Measurements from ENCODE around the gene KCND3. TPM values are rescaled to one million over a fixed set of nuclear protein-coding genes. Genes with fewer than 3 reads are reported as not detected.

Gene KCND3
- total RNA-seq, 2 experiments from 2014 or later = not detected

- POLR2A ChIA-PET = no interaction called here
- no peaks in the 10 kb centered on the region for H3K36me3 Mint-ChIP-seq (ENCODE audit: low read depth)
- H3K27me3 Mint-ChIP-seq = peaks cover 8% of the 10 kb centered on the region
Measured at GRCh38 chr1:111961773-111962565, 27.5 kb downstream of the KCND3 start.

GRCh38 chr1:111961016-111961415 is 28.5 kb downstream of the KCND3 start:
- no peak for DNase-seq
- CTCF ChIA-PET = no interaction called here
- no peaks in the 10 kb centered on the region for H3K9me3 Mint-ChIP-seq
- H3K27me3 Mint-ChIP-seq = peaks cover 8% of the 10 kb centered on the region
- no peaks in the 10 kb centered on the region for H3K36me3 Mint-ChIP-seq (ENCODE audit: low read depth)
- no peaks in the 10 kb centered on the region for H3K4me1 Mint-ChIP-seq
- H3K4me3 Mint-ChIP-seq = no peak overlapping the region
- no peak overlapping the region for H3K27ac Mint-ChIP-seq
- POLR2A ChIA-PET = no interaction called here

More at GRCh38 chr1:111961773-111962565, 27.5 kb downstream of the KCND3 start:
- Mint-ChIP-seq H3K27ac (no peak overlapping the region), H3K4me3 (no peak overlapping the region), H3K4me1 (no peaks in the 10 kb centered on the region), H3K9me3 (no peaks in the 10 kb centered on the region)
- DNase-seq = no peak
- CTCF ChIA-PET = no interaction called here

- ChIA-PET CTCF (no interaction called here), POLR2A (no interaction called here)
- Mint-ChIP-seq H3K4me3 (no peak overlapping the region), H3K27ac (no peak overlapping the region), H3K4me1 (no peaks in the 10 kb centered on the region), H3K36me3 (ENCODE audit: low read depth) (no peaks in the 10 kb centered on the region), H3K27me3 (peaks cover 4% of the 10 kb centered on the region), H3K9me3 (no peaks in the 10 kb centered on the region)
- DNase-seq = no peak
Measured at GRCh38 chr1:111959436-111959835, 30.0 kb downstream of the KCND3 start.

- Mint-ChIP-seq H3K27ac (no peak overlapping the region), H3K36me3 (ENCODE audit: low read depth) (no peaks in the 10 kb centered on the region), H3K4me3 (no peak overlapping the region), H3K4me1 (no peaks in the 10 kb centered on the region), H3K27me3 (peaks cover 4% of the 10 kb centered on the region), H3K9me3 (no peaks in the 10 kb centered on the region)
- ChIA-PET POLR2A (no interaction called here), CTCF (no interaction called here)
- no peak for DNase-seq
Measured at GRCh38 chr1:111958851-111959250, 30.6 kb downstream of the KCND3 start.

- Mint-ChIP-seq H3K4me3 (no peak overlapping the region), H3K27ac (no peak overlapping the region), H3K9me3 (no peaks in the 10 kb centered on the region), H3K4me1 (no peaks in the 10 kb centered on the region), H3K36me3 (ENCODE audit: low read depth) (no peaks in the 10 kb centered on the region), H3K27me3 (peaks cover 5% of the 10 kb centered on the region)
- ChIA-PET POLR2A (no interaction called here), CTCF (no interaction called here)
- no peak for DNase-seq
Measured at GRCh38 chr1:111958075-111958474, 31.4 kb downstream of the KCND3 start.

- ChIA-PET CTCF (interaction anchor here (0.8 kb wide), 1 partner anchor 13 kb away, joined by 4 read pairs; no protein-coding TSS in a partner anchor), POLR2A (no interaction called here)
- H3K9me3 Mint-ChIP-seq = no peaks in the 10 kb centered on the region
- H3K27ac Mint-ChIP-seq = no peak overlapping the region
- peaks cover 6% of the 10 kb centered on the region for H3K27me3 Mint-ChIP-seq
- H3K4me1 Mint-ChIP-seq = no peaks in the 10 kb centered on the region
- no peaks in the 10 kb centered on the region for H3K36me3 Mint-ChIP-seq (ENCODE audit: low read depth)
- no peak overlapping the region for H3K4me3 Mint-ChIP-seq
- no peak for DNase-seq
Measured at GRCh38 chr1:111956155-111956771, 33.2 kb downstream of the KCND3 start.

GRCh38 chr1:111955755-111956154 is 33.7 kb downstream of the KCND3 start:
- Mint-ChIP-seq H3K27ac (no peak overlapping the region), H3K36me3 (ENCODE audit: low read depth) (no peaks in the 10 kb centered on the region), H3K4me1 (no peaks in the 10 kb centered on the region), H3K27me3 (peaks cover 6% of the 10 kb centered on the region), H3K9me3 (no peaks in the 10 kb centered on the region), H3K4me3 (no peak overlapping the region)
- POLR2A ChIA-PET = no interaction called here
- DNase-seq = no peak
- CTCF ChIA-PET = interaction anchor here (0.8 kb wide), 1 partner anchor 13 kb away, joined by 4 read pairs; no protein-coding TSS in a partner anchor

- peaks cover 1% of the 10 kb centered on the region for H3K4me1 Mint-ChIP-seq
- H3K4me3 Mint-ChIP-seq = no peak overlapping the region
- no peaks in the 10 kb centered on the region for H3K9me3 Mint-ChIP-seq
- no peak overlapping the region for H3K27ac Mint-ChIP-seq
- POLR2A ChIA-PET = no interaction called here
- no peak for DNase-seq
- CTCF ChIA-PET = no interaction called here
- peaks cover 8% of the 10 kb centered on the region for H3K27me3 Mint-ChIP-seq
- no peaks in the 10 kb centered on the region for H3K36me3 Mint-ChIP-seq (ENCODE audit: low read depth)
Measured at GRCh38 chr1:111953797-111954196, 35.7 kb downstream of the KCND3 start.

GRCh38 chr1:111952125-111952657 is 37.3 kb downstream of the KCND3 start:
- Mint-ChIP-seq H3K4me1 (peaks cover 5% of the 10 kb centered on the region), H3K27me3 (peaks cover 12% of the 10 kb centered on the region), H3K36me3 (ENCODE audit: low read depth) (no peaks in the 10 kb centered on the region), H3K27ac (no peak overlapping the region), H3K9me3 (no peaks in the 10 kb centered on the region), H3K4me3 (no peak overlapping the region)
- ChIA-PET CTCF (no interaction called here), POLR2A (no interaction called here)
- DNase-seq = no peak

GRCh38 chr1:111948209-111949171 is 41.0 kb downstream of the KCND3 start:
- Mint-ChIP-seq H3K27me3 (peaks cover 12% of the 10 kb centered on the region), H3K4me3 (no peak overlapping the region), H3K36me3 (ENCODE audit: low read depth) (no peaks in the 10 kb centered on the region), H3K9me3 (no peaks in the 10 kb centered on the region), H3K27ac (no peak overlapping the region), H3K4me1 (peaks cover 5% of the 10 kb centered on the region)
- ChIA-PET CTCF (interaction anchor here (0.7 kb wide), 1 partner anchor 886 kb away, joined by 3 read pairs; no protein-coding TSS in a partner anchor), POLR2A (no interaction called here)
- DNase-seq = no peak

GRCh38 chr1:111943846-111944749 is 45.4 kb downstream of the KCND3 start:
- POLR2A ChIA-PET = no interaction called here
- H3K9me3 Mint-ChIP-seq = no peaks in the 10 kb centered on the region
- H3K27me3 Mint-ChIP-seq = peaks cover 3% of the 10 kb centered on the region
- no peak overlapping the region for H3K4me3 Mint-ChIP-seq
- no peak overlapping the region for H3K27ac Mint-ChIP-seq
- peaks cover 5% of the 10 kb centered on the region for H3K4me1 Mint-ChIP-seq
- no peaks in the 10 kb centered on the region for H3K36me3 Mint-ChIP-seq (ENCODE audit: low read depth)
- CTCF ChIA-PET = interaction anchor here (1.6 kb wide), 1 partner anchor 12 kb away, joined by 4 read pairs; no protein-coding TSS in a partner anchor
- DNase-seq = no peak

- peaks cover 3% of the 10 kb centered on the region for H3K27me3 Mint-ChIP-seq
- H3K27ac Mint-ChIP-seq = no peak overlapping the region
- no peaks in the 10 kb centered on the region for H3K36me3 Mint-ChIP-seq (ENCODE audit: low read depth)
- no peak for DNase-seq
- no peaks in the 10 kb centered on the region for H3K9me3 Mint-ChIP-seq
- no peaks in the 10 kb centered on the region for H3K4me1 Mint-ChIP-seq
- no peak overlapping the region for H3K4me3 Mint-ChIP-seq
- ChIA-PET CTCF (interaction anchor here (1.6 kb wide), 1 partner anchor 13 kb away, joined by 4 read pairs; no protein-coding TSS in a partner anchor), POLR2A (no interaction called here)
Measured at GRCh38 chr1:111943066-111943465, 46.4 kb downstream of the KCND3 start.
